HepG2 (cell line): Measurements from ENCODE around the gene STX10. TPM values are rescaled to one million over a fixed set of nuclear protein-coding genes. Genes with fewer than 3 reads are reported as not detected.

Experiments used
- ADNP ChIP-seq: sonication (generic); formaldehyde crosslinking; IDR thresholded peaks from 2 replicates; pipeline ENCODE4 v1.4.0; 2020; ENCODE audit warnings: missing genetic modification reagents
- CC2D1A ChIP-seq: sonication (generic); formaldehyde crosslinking; IDR thresholded peaks from 2 replicates; pipeline ENCODE4 v1.8.1; 2023; ENCODE audit warnings: mild to moderate bottlenecking, missing genetic modification reagents
- CENPX ChIP-seq: sonication (generic); formaldehyde crosslinking; IDR thresholded peaks from 2 replicates; pipeline ENCODE4 v1.9.0; 2021; ENCODE audit warnings: mild to moderate bottlenecking, missing genetic modification reagents, moderate library complexity
- CREM ChIP-seq, 2 experiments: sonication (generic) in 1 of 2; formaldehyde crosslinking in 1 of 2; IDR thresholded peaks; 2 replicates each; pipeline versions ENCODE4 v1.4.0 to v1.6.1; 2016 to 2020; ENCODE audit warnings: antibody characterized with exemption in 1 of 2, mild to moderate bottlenecking in 1 of 2, missing genetic modification reagents in 1 of 2
- ELF3 ChIP-seq: IDR thresholded peaks from 2 replicates; pipeline ENCODE4 v1.6.1; 2016; ENCODE audit warnings: missing genetic modification reagents, missing compliant biosample characterization
- HDAC6 ChIP-seq: fragments of 200-600 bp; sonication (generic); IDR thresholded peaks from 2 replicates; pipeline ENCODE4 v1.7.0; 2017; ENCODE audit warnings: mild to moderate bottlenecking, antibody characterized with exemption, low read length, low read depth
- IKZF5 ChIP-seq: IDR thresholded peaks from 2 replicates; pipeline ENCODE4 v1.6.1; 2018; ENCODE audit warnings: missing genetic modification reagents, mild to moderate bottlenecking, missing compliant biosample characterization
- KAT7 ChIP-seq: IDR thresholded peaks from 2 replicates; pipeline ENCODE4 v1.6.1; 2018; ENCODE audit warnings: borderline replicate concordance, missing compliant biosample characterization
- PLRG1 ChIP-seq: fragments of 450-650 bp; conservative IDR thresholded peaks from 2 replicates; pipeline ENCODE4 v1.6.1; 2016
- SAP130 ChIP-seq: IDR thresholded peaks from 2 replicates; pipeline ENCODE4 v1.6.1; 2016; ENCODE audit warnings: low read depth
- SCMH1 ChIP-seq: sonication (generic); formaldehyde crosslinking; IDR thresholded peaks from 2 replicates; pipeline ENCODE4 v1.9.0; 2021; ENCODE audit warnings: missing genetic modification reagents, mild to moderate bottlenecking, borderline replicate concordance
- SMARCC2 ChIP-seq: fragments of 450-650 bp; IDR thresholded peaks from 2 replicates; pipeline ENCODE4 v1.6.1; 2017; ENCODE audit warnings: antibody characterized with exemption, mild to moderate bottlenecking
- SRSF1 ChIP-seq: fragments of 200-400 bp; formaldehyde crosslinking; optimal IDR thresholded peaks from 2 replicates; pipeline ENCODE3; 2017; ENCODE audit warnings: mild to moderate bottlenecking, low read depth, low read length, moderate library complexity
- UBTF ChIP-seq: sonication (generic); formaldehyde crosslinking; IDR thresholded peaks from 2 replicates; pipeline ENCODE4 v1.4.0; 2020; ENCODE audit warnings: mild to moderate bottlenecking, missing genetic modification reagents
- ZNF10 ChIP-seq: sonication (generic); formaldehyde crosslinking; IDR thresholded peaks from 2 replicates; pipeline ENCODE4 v1.4.0; 2020; ENCODE audit warnings: mild to moderate bottlenecking, low read depth, missing genetic modification reagents, borderline replicate concordance
- ZNF280B ChIP-seq: sonication (generic); formaldehyde crosslinking; IDR thresholded peaks from 2 replicates; pipeline ENCODE4 v1.5.0; 2020; ENCODE audit warnings: missing genetic modification reagents, mild to moderate bottlenecking, borderline replicate concordance
- ZNF281 ChIP-seq: sonication (generic); formaldehyde crosslinking; IDR thresholded peaks from 2 replicates; pipeline ENCODE4 v1.4.0; 2020; ENCODE audit warnings: missing genetic modification reagents, borderline replicate concordance
- ZNF350 ChIP-seq: sonication (generic); formaldehyde crosslinking; IDR thresholded peaks from 2 replicates; pipeline ENCODE4 v1.4.0; 2020; ENCODE audit warnings: mild to moderate bottlenecking, low read depth, missing genetic modification reagents, borderline replicate concordance
- ZNF414 ChIP-seq: sonication (generic); formaldehyde crosslinking; IDR thresholded peaks from 2 replicates; pipeline ENCODE4 v1.5.0; 2020; ENCODE audit warnings: missing genetic modification reagents
- ZNF580 ChIP-seq: IDR thresholded peaks from 2 replicates; pipeline ENCODE4 v1.6.1; 2016; ENCODE audit warnings: low read depth, borderline replicate concordance
- ZNF792 ChIP-seq: IDR thresholded peaks from 2 replicates; pipeline ENCODE4 v1.6.1; 2016
- ZNF879 ChIP-seq: sonication (generic); formaldehyde crosslinking; IDR thresholded peaks from 2 replicates; pipeline ENCODE4 v1.8.1; 2023; ENCODE audit warnings: missing genetic modification reagents
- polyA plus RNA-seq, 8 experiments: library from polyadenylated mRNA; depleted of rRNA in 3 of 8; stranded (reverse) in 7 of 8; unstranded in 1 of 8; fragments of >200 nt; fragmentation: Illumina TruSeq in 4 of 8; extraction: Trizol in 4 of 8; gene quantifications; 2 replicates each; pipeline versions ENCODE4 v1.2.1 to v1.2.3, GENCODE V29; 2011 to 2016; ENCODE audit warnings: low read depth in 4 of 8, missing spikeins in 1 of 8, mixed read lengths in 1 of 8; ENCODE audit not compliant: insufficient read depth in 1 of 8
- total RNA-seq, 5 experiments: library from RNA; depleted of rRNA; stranded (reverse); fragments of >200 nt; fragmentation: Illumina TruSeq; extraction: Trizol; gene quantifications; 2 replicates each; pipeline ENCODE4 v1.2.3, GENCODE V29; 2016; ENCODE audit warnings: low read depth in 1 of 5

Gene STX10
- total and polyA plus RNA-seq, 2 of the 13 experiments (the other 11 are each of a cell fraction or from before 2014, with no cell fraction given): 47.9 to 66.4 TPM

- TF ChIP-seq SCMH1 (CRISPR knock-in tag): no peak
- TF ChIP-seq ZNF580 (CRISPR knock-in tag): 0 out of 2 replicates have a peak, but pooled peaks have one; percentile 60
- no peak for TF ChIP-seq ZNF280B (CRISPR knock-in tag)
- 0 out of 2 replicates have a peak, but pooled peaks have one; percentile 10 for TF ChIP-seq ZNF792 (CRISPR knock-in tag)
- no peak for TF ChIP-seq SMARCC2
- no peak for TF ChIP-seq ZNF414 (CRISPR knock-in tag)
- TF ChIP-seq ELF3: no peak
- TF ChIP-seq ZNF350 (CRISPR knock-in tag): no peak
- no peak for TF ChIP-seq CREM (IDR thresholded peaks at IDR 0.05)
- TF ChIP-seq CREM (CRISPR knock-in tag; IDR thresholded peaks at IDR 0.05): no peak
- TF ChIP-seq ZNF281: no peak
- no peak; the same call in 1 of the 2 replicates for TF ChIP-seq UBTF (CRISPR knock-in tag)
- TF ChIP-seq IKZF5 (CRISPR knock-in tag): no peak
- TF ChIP-seq KAT7 (CRISPR knock-in tag): no peak
- no peak for TF ChIP-seq ZNF879
- no peak for TF ChIP-seq SRSF1
- TF ChIP-seq HDAC6: no peak
- TF ChIP-seq CENPX (CRISPR knock-in tag): no peak
- peak; percentile 77 for TF ChIP-seq SAP130 (CRISPR knock-in tag)
- peak; percentile 95 for TF ChIP-seq ADNP
- no peak for TF ChIP-seq PLRG1
- TF ChIP-seq CC2D1A: no peak
- TF ChIP-seq ZNF10: no peak
Measured at GRCh38 chr19:13117772-13118423, 32.3 kb downstream of the STX10 start, which contains the start of gene NACC1 (continued).
